PC-3 (cell line): ENCODE results near the gene CPEB1. TPM values are rescaled to one million over a fixed set of nuclear protein-coding genes. Genes with fewer than 3 reads are reported as not detected.

Experiments used
- ATAC-seq: fragments of 200-7000 bp; cut with Tn5 transposase; 2 replicates; pipeline ENCODE4 v1.9.1; 2020; ENCODE audit warnings: mild to moderate bottlenecking, moderate library complexity
- BruUV-seq: library from RNA; stranded (reverse); fragments of 400-500 nt; replicated peaks from 2 replicates; lab custom pipeline; 2021; lab: Mats Ljungman, UMichigan
- CTCF ChIA-PET: fragments of 300-600 bp; sonication (Branson Sonifier 250); formaldehyde crosslinking; loops from one replicate; lab custom pipeline; 2022; ENCODE audit warnings: antibody characterized with exemption; lab: Charles Lee
- POLR2A ChIA-PET: fragments of 300-600 bp; sonication (Branson Sonifier 250); formaldehyde crosslinking; loops from one replicate; lab custom pipeline; 2022; ENCODE audit warnings: antibody characterized with exemption; ENCODE audit not compliant: unreplicated experiment; lab: Charles Lee
- DNase-seq: peaks from one replicate; pipeline ENCODE4 v3.0.0-alpha.2; 2015
- H2AFZ ChIP-seq: fragments of 300-600 bp; sonication (generic); 2 replicates; pipeline ENCODE4 v1.6.0; 2016; ENCODE audit warnings: antibody characterized with exemption, low read length
- H3F3A ChIP-seq: fragments of 300-600 bp; sonication (generic); one replicate; pipeline ENCODE4 v1.6.0; 2017; ENCODE audit warnings: antibody characterized with exemption, low read length, control low read depth, mild to moderate bottlenecking; ENCODE audit not compliant: unreplicated experiment
- H3K27ac ChIP-seq: fragments of 300-600 bp; sonication (generic); 2 replicates; pipeline ENCODE4 v1.5.1; 2016; ENCODE audit warnings: mild to moderate bottlenecking, low read length
- H3K27me3 ChIP-seq: fragments of 300-600 bp; sonication (generic); 2 replicates; pipeline ENCODE4 v1.6.1; 2016; ENCODE audit warnings: low read length, mixed read lengths
- H3K36me3 ChIP-seq: fragments of 300-600 bp; sonication (generic); 2 replicates; pipeline ENCODE4 v1.6.1; 2016; ENCODE audit warnings: low read depth, mixed run types, low read length, mixed read lengths
- H3K4me1 ChIP-seq: fragments of 300-600 bp; sonication (generic); 2 replicates; pipeline ENCODE4 v1.5.1; 2016; ENCODE audit warnings: low read length; ENCODE audit not compliant: insufficient read depth
- H3K4me2 ChIP-seq: fragments of 300-600 bp; sonication (generic); 2 replicates; pipeline ENCODE4 v1.6.0; 2016; ENCODE audit warnings: low read length
- H3K4me3 ChIP-seq: fragments of 300-600 bp; sonication (generic); 2 replicates; pipeline ENCODE4 v1.5.1; 2016; ENCODE audit warnings: mild to moderate bottlenecking, low read length, mixed read lengths
- H3K79me2 ChIP-seq: fragments of 300-600 bp; sonication (generic); 2 replicates; pipeline ENCODE4 v1.6.1; 2017; ENCODE audit warnings: low read length, mixed read lengths
- H3K9ac ChIP-seq: fragments of 300-600 bp; sonication (generic); 2 replicates; pipeline ENCODE4 v1.6.0; 2016; ENCODE audit warnings: mild to moderate bottlenecking, low read length
- H3K9me2 ChIP-seq: fragments of 300-600 bp; sonication (generic); replicated peaks from 2 replicates; pipeline ENCODE4 v1.6.1; 2016; ENCODE audit warnings: mixed run types, low read length, mixed read lengths
- H3K9me3 ChIP-seq: fragments of 300-600 bp; sonication (generic); 2 replicates; pipeline ENCODE4 v1.6.1; 2016; ENCODE audit warnings: low read length, mixed read lengths
- H4K20me1 ChIP-seq: fragments of 300-600 bp; sonication (generic); 2 replicates; pipeline ENCODE4 v1.6.1; 2016; ENCODE audit warnings: low read length, mixed read lengths
- EZH2 ChIP-seq: fragments of 300-600 bp; sonication (generic); IDR thresholded peaks from one replicate; pipeline ENCODE4 v1.6.1; 2017; ENCODE audit warnings: antibody characterized with exemption, mild to moderate bottlenecking, low read length; ENCODE audit not compliant: unreplicated experiment
- EZH2phosphoT487 ChIP-seq: fragments of 300-600 bp; sonication (generic); IDR thresholded peaks from 2 replicates; pipeline ENCODE4 v1.6.1; 2018; ENCODE audit warnings: mild to moderate bottlenecking, antibody characterized with exemption, low read length, borderline replicate concordance
- intact Hi-C: fragments of 100-400 bp; cut with micrococcal nuclease; formaldehyde crosslinking; loops from 2 replicates; pipeline ENCODE4 v1.9.0; 2023
- total RNA-seq: library from RNA; depleted of rRNA; stranded (reverse); fragments of >200 nt; gene quantifications from 2 replicates; pipeline ENCODE4 v1.2.3, GENCODE V29; 2014
- TF ChIP-seq, protein P1 (sequence below): fragments of 300-600 bp; sonication (generic); conservative IDR thresholded peaks from 2 replicates; pipeline ENCODE4 v1.5.1; 2017; ENCODE audit warnings: antibody characterized with exemption, low read depth, mild to moderate bottlenecking, low read length

The CPEB1 gene
- total RNA-seq, 1 experiment from 2014 or later = 3.3 TPM

DNA sequence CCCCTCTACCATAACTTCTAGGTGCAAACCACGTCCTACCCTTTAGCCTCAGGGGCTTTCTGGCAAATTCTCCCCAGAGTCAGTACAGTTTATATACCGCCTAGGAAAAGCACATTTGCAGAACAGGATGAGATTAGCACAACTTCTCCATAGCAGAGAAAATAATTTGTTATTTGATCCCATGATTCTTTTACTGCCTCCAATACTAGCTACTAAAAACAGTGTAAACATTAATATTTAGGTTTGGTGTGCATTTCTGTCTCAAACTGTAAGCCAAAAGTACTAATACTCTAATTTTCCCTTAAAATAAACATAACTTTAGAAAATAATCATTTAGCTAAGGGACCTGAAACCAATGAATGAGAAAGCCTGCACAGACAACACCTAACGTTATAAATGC, 4.5 kb downstream of the CPEB1 start:
- Histone ChIP-seq H3K9me3 (no peaks in the 10 kb centered on the region), H3K9me2 (no peaks in the 10 kb centered on the region), H4K20me1 (no peaks in the 10 kb centered on the region), H3K36me3 (no peaks in the 10 kb centered on the region), H3F3A (no peaks in the 10 kb centered on the region), H3K4me3 (no peak overlapping the region), H3K4me2 (no peak overlapping the region), H3K27ac (no peak overlapping the region), H3K4me1 (no peaks in the 10 kb centered on the region), H3K27me3 (peaks cover 47% of the 10 kb centered on the region), H3K9ac (no peak overlapping the region), H2AFZ (no peak overlapping the region), H3K79me2 (no peaks in the 10 kb centered on the region)
- BruUV-seq = no TSS peak
- ChIA-PET CTCF (no interaction called here), POLR2A (no interaction called here)
- ATAC-seq (no peak), DNase-seq (no peak)
- TF ChIP-seq, protein P1, sequence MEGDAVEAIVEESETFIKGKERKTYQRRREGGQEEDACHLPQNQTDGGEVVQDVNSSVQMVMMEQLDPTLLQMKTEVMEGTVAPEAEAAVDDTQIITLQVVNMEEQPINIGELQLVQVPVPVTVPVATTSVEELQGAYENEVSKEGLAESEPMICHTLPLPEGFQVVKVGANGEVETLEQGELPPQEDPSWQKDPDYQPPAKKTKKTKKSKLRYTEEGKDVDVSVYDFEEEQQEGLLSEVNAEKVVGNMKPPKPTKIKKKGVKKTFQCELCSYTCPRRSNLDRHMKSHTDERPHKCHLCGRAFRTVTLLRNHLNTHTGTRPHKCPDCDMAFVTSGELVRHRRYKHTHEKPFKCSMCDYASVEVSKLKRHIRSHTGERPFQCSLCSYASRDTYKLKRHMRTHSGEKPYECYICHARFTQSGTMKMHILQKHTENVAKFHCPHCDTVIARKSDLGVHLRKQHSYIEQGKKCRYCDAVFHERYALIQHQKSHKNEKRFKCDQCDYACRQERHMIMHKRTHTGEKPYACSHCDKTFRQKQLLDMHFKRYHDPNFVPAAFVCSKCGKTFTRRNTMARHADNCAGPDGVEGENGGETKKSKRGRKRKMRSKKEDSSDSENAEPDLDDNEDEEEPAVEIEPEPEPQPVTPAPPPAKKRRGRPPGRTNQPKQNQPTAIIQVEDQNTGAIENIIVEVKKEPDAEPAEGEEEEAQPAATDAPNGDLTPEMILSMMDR = no peak
- TF ChIP-seq EZH2phosphoT487 (no peak), EZH2 (no peak)
- intact Hi-C loops = no loop called here

DNA sequence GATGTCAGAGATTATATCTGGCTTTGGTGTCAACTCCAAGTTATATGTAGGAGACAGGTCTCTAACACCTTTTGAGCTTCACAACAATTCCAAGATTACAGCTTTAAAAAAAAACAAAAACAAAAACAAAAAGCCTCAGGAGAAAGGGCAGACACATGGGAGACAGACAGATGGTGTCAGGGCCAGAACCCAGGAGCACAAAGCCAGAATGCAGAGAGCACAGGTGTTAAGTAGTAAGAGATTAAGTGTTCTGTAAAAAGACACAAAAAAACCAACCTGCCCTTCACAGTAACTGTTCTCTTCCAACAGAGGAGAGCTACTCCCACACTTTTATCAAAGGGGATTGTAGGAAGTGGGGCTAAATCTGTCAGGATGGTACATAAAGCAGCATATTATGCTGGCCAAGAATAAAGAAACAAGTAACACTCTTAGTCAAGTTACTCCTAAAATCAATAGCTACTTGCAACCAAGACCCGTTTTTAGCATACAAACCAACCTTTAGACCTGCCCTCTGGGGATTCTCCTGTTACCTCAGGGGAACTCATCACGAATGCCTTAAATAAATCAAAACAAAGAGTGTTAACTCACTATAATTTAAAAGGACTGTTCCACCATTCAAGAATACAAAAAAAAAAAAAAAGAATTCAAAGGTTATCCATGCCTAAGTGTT, 5.9 kb downstream of the CPEB1 start:
- H3K4me2 ChIP-seq = no peak overlapping the region
- intact Hi-C loops = no loop called here
- H3K27ac ChIP-seq = no peak overlapping the region
- H3K36me3 ChIP-seq = no peaks in the 10 kb centered on the region
- no TSS peak for BruUV-seq
- no peak overlapping the region for H3K9ac ChIP-seq
- no peak overlapping the region for H2AFZ ChIP-seq
- ChIA-PET POLR2A (no interaction called here), CTCF (no interaction called here)
- ATAC-seq = no peak
- H4K20me1 ChIP-seq = no peaks in the 10 kb centered on the region
- DNase-seq = no peak
- no peaks in the 10 kb centered on the region for H3K4me1 ChIP-seq
- TF ChIP-seq EZH2 (no peak), EZH2phosphoT487 (no peak)
- no peaks in the 10 kb centered on the region for H3K9me2 ChIP-seq
- H3K27me3 ChIP-seq = peaks cover 61% of the 10 kb centered on the region
- H3K79me2 ChIP-seq = no peaks in the 10 kb centered on the region
- no peaks in the 10 kb centered on the region for H3K9me3 ChIP-seq
- no peak overlapping the region for H3K4me3 ChIP-seq
- H3F3A ChIP-seq = no peaks in the 10 kb centered on the region

DNA sequence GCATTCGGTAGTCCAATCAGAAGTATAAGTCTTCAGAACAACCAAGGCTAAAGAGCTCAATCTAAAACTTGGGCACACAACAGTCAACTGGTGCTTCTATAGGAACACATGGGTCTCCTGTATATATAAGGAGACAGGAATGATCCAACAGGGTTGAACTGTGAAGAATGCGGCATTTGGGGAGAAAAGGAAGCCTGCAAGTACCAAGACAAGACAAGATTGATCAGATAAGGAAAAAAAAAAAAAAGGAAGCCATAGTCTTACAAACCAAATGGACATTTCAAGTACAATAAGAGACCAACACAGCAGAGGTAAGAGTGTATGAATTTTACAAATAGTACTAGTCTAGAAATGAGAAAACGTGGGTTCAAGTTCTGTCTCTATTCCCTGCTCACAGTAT, 6.5 kb downstream of the CPEB1 start:
- BruUV-seq = no TSS peak
- peaks cover 67% of the 10 kb centered on the region for H3K27me3 ChIP-seq
- POLR2A ChIA-PET = no interaction called here

More for the DNA sequence above, 6.5 kb downstream of the CPEB1 start:
- no peak overlapping the region for H3K4me3 ChIP-seq
- no peaks in the 10 kb centered on the region for H3K79me2 ChIP-seq
- H3K4me1 ChIP-seq = no peaks in the 10 kb centered on the region
- TF ChIP-seq EZH2 = no peak
- TF ChIP-seq, protein P1 = no peak
- no peak for TF ChIP-seq EZH2phosphoT487
- H3F3A ChIP-seq = no peaks in the 10 kb centered on the region
- H3K9me3 ChIP-seq = no peaks in the 10 kb centered on the region
- intact Hi-C loops = no loop called here
- H3K27ac ChIP-seq = no peak overlapping the region
- H4K20me1 ChIP-seq = no peaks in the 10 kb centered on the region
- no peak overlapping the region for H3K9ac ChIP-seq
- CTCF ChIA-PET = no interaction called here
- H3K4me2 ChIP-seq = no peak overlapping the region
- H2AFZ ChIP-seq = no peak overlapping the region
- no peaks in the 10 kb centered on the region for H3K9me2 ChIP-seq
- no peak for DNase-seq
- no peaks in the 10 kb centered on the region for H3K36me3 ChIP-seq
- no peak for ATAC-seq
